HG03520 (cell line): ENCODE results near the gene FCRL3.
"Not testable (repeated sequence)": the region's sequence is repeated elsewhere in the genome, so short reads cannot be mapped to it uniquely, and the experiment has no call there.

Experiments used
- ATAC-seq: cut with Tn5 transposase; IDR thresholded peaks from one replicate; pipeline ENCODE4 v1.9.1; 2021; ENCODE audit warnings: mild to moderate bottlenecking, moderate library complexity; ENCODE audit not compliant: unreplicated experiment

The FCRL3 gene, protein sequence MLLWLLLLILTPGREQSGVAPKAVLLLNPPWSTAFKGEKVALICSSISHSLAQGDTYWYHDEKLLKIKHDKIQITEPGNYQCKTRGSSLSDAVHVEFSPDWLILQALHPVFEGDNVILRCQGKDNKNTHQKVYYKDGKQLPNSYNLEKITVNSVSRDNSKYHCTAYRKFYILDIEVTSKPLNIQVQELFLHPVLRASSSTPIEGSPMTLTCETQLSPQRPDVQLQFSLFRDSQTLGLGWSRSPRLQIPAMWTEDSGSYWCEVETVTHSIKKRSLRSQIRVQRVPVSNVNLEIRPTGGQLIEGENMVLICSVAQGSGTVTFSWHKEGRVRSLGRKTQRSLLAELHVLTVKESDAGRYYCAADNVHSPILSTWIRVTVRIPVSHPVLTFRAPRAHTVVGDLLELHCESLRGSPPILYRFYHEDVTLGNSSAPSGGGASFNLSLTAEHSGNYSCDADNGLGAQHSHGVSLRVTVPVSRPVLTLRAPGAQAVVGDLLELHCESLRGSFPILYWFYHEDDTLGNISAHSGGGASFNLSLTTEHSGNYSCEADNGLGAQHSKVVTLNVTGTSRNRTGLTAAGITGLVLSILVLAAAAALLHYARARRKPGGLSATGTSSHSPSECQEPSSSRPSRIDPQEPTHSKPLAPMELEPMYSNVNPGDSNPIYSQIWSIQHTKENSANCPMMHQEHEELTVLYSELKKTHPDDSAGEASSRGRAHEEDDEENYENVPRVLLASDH

GRCh38 chr1:157700732-157701131, at the start of gene FCRL3:
TSS of gene FCRL3 (minus strand) at chr1:157700769. CDS start at chr1:157700489, 280 bp downstream.
- no peak for ATAC-seq

GRCh38 chr1:157748262-157748817, 47.8 kb upstream of the FCRL3 start:
- no peak for ATAC-seq

- ATAC-seq, result no peak
Measured at GRCh38 chr1:157739229-157739901, 38.8 kb upstream of the FCRL3 start.

DNA sequence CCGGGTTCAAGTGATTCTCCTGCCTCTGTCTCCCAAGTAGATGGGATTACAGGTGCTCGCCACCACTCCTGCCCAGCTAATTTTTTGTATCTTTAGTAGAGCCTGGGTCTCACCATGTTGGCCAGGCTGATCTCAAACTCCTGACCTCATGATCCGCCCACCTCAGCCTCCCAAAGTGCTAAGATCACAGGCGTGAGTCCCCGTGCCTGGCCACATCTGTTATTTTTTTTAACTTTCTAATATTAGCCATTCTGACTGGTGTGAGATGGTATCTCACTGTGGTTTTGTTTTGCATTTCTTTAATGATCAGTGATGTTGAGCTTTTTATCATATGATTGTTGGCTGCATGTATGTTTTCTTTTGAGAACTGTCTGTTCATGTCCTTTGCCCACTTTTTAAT, 35.4 kb upstream of the FCRL3 start:
- not testable (repeated sequence) for ATAC-seq

GRCh38 chr1:157734321-157734720, 33.8 kb upstream of the FCRL3 start:
- no peak for ATAC-seq

DNA sequence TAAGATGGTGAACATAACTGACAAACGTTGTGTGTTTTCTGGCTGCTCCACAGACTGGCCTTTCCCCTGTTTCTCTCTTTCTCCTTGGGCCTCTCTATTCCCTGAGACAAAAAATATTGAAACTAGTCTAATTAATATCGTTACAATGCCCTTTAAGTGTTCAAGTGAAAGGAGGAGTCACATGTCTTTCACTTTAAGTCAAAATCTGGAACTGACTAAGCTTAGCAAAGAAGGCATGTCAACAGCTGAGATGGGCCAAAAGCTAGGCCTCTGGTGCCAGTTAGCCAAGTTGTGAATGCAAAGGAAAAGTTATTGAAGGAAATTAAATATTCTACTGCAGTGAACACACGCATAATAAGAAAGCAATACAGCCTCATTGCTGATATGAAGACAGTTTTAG, 32.2 kb upstream of the FCRL3 start:
- ATAC-seq, result no peak

DNA sequence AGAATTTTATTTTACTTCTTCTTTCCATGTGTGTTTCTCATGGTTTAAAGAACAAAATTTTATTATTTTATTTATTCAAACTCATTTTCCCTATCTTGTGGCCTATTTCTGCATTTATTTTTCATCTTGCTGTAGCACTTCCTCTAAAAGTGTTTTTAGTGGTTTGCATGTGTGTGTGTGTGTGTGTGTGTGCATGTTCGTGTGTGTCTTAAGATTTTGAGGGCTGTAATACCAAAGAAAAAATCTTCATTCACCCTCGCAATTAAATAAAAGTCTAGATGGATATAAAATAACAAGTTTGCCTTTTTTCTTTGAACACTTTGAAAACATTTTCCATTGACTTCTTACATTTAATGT, 24.6 kb upstream of the FCRL3 start:
- no peak for ATAC-seq

- ATAC-seq, result no peak
Measured at GRCh38 chr1:157724537-157725220, 24.1 kb upstream of the FCRL3 start.

DNA sequence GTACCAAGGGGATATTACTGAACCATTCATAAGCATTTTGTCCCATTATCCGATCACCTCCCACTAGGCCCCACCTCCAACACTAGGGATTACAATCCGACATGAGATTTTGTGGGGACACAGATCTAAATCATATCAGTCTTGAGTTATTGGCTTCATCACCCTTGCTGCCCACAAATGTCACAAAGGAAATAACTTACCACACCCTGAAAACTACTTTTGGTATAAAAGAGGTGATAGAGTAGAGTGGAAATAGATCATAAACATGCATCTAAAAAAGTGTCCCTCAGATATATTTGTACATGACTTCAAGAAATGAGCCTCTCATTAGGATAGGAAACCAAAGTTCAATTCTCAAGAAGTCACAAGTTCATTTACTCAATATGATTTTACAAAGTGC, 22.6 kb upstream of the FCRL3 start:
- ATAC-seq, result no peak

DNA sequence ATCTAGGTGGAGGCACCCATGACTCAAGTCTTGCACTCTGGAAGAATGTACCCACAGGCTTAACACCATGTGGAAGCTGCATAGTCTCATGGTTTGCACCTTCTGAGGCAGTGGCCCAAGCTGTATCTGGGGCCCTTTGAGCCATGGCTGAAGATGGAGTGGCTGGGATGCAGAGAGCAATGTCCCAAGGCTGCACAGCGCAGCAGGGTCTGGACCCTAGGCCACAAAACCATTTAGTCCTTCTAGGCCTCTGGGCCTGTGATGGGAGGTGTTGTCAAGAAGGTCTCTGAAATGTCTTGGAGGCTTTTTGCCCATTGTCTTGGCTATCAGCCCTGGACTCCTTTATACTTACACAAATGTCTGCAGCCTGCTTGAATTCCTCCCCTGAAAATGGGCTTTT, 21.4 kb upstream of the FCRL3 start:
- no peak for ATAC-seq

DNA sequence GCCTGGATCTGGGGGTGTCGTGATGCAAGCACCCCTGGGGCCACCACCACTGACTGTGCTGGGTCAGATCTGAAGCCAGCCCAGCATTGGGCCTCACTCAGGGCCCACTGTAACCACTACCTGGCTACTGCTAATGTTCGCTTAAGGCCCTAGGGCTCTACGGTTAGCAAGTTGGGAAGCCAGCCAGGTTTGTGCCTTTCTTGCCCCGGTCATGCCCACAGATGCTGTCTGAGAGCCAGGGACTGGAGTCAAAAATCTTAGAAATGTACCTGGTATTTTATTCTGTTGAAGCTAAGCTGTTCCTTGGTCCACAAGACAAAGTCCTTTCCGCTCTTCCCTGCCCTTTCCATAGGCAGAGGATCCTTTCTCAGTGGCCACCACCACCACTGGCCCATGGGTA, 15.2 kb upstream of the FCRL3 start:
- ATAC-seq, result no peak

- ATAC-seq, result no peak
Measured at GRCh38 chr1:157711802-157712201, 11.2 kb upstream of the FCRL3 start.

DNA sequence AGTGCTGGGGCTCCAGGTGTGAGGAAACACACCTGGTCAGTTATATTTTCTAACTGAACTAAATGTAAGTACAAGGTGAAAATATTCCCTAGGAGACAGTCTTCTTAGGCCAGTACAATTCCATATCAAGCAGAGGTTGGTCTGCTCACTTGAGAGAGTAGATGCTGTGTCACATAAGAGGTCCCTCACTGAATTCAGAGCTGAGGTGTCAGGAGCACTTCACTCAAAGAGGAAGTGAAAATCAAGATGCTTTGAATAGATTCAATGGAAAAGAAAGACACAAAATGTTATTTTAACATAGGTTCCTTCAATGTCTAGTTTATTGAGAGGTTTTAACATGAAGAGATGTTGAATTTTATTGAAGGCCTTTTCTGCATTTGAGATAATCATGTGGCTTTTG, 4.3 kb upstream of the FCRL3 start:
- no peak for ATAC-seq

GRCh38 chr1:157703981-157704380, 3.4 kb upstream of the FCRL3 start:
- no peak for ATAC-seq

DNA sequence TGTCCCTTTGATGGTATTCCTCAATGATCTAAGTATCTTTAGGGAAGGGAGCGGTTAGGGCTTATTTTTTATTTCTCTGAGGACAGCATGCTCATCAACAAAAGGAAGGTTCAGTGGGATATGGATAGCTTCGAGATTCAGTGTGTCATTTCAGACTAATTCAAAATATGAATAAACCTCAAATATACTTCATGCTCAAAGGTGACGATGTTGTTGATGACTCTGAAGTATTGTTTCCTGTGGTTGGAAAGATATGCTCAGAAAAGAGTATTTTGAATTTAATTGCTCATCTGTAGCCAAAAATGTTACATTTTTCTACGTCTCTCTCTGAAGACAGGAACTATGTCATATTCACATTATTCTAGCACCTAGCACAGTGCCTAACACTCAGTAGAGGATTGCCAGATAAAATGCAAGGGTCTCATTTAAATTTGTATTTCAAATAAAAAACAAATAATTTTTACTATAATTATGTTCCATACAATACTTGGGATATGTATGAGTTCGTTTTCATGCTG, 1.8 kb upstream of the FCRL3 start:
- no peak for ATAC-seq

GRCh38 chr1:157700305-157700704, 264 bp downstream of the FCRL3 start:
- no peak for ATAC-seq

GRCh38 chr1:157697781-157698569, 2.6 kb downstream of the FCRL3 start:
- ATAC-seq, result no peak

DNA sequence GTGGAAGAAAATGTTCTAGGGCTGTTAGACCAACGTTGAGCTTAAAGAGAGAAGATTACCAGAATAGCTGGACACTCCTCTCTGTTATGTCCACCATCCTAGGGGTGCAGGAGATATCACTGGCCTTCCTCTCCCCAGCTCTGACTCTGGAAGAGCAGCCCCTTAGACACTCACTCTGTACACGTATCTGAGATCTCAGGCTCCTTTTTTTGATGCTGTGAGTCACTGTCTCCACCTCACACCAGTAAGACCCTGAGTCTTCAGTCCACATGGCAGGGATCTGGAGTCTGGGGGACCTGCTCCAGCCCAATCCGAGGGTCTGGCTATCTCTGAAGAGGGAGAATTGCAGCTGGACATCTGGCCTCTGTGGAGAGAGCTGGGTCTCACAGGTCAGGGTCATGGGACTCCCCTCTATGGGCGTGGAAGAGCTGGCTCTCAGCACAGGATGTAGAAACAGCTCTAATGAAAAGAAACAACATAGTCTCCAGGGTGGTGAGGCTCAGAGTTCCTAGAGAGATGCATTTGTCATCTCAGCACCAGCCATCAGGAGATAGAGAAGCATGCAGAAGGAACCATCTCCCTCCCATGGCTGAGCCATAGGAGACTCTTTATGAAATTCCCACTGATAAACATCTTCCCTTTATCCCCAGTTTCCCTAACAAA, 3.5 kb downstream of the FCRL3 start:
- ATAC-seq, result no peak

DNA sequence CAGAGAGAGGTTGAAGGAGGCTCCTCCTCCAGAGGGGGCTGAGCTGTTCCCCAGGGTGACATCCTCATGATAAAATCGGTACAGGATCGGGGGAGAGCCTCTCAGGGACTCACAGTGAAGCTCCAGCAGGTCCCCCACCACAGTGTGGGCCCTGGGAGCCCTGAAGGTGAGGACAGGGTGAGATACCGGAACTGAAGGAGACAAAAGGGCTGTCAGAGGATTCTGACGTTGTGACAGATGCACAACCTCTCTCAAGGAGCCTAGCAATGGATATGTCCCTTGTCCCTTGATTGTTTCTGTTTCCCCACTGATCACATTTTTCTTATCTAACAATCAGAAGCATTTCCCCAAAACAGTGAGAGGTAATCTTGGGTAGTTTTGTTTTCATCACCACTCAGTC, 5.2 kb downstream of the FCRL3 start:
- ATAC-seq, result no peak
